A673 (cell line): Measurements from ENCODE around the gene EDNRA. TPM values are rescaled to one million over a fixed set of nuclear protein-coding genes. Genes with fewer than 3 reads are reported as not detected.
A peak's percentile ranks its signal among the peaks of the same experiment; 100 is the strongest.

Source experiments
- BruUV-seq: library from RNA; stranded (reverse); fragments of 400-500 nt; replicated peaks from 2 replicates; lab custom pipeline; 2021; lab: Mats Ljungman, UMichigan
- CTCF ChIA-PET: fragments of 300-600 bp; sonication (Branson Sonifier 250); formaldehyde crosslinking; loops from one replicate; lab custom pipeline; 2022; ENCODE audit warnings: antibody characterized with exemption; lab: Charles Lee
- POLR2A ChIA-PET: fragments of 300-600 bp; sonication (Branson Sonifier 250); formaldehyde crosslinking; loops from one replicate; lab custom pipeline; 2022; ENCODE audit warnings: antibody characterized with exemption; ENCODE audit not compliant: low non-redundant PET; lab: Charles Lee
- DNase-seq: peaks from one replicate; pipeline ENCODE4 v3.0.0-alpha.2; 2015; ENCODE audit warnings: low spot score
- H3K27ac ChIP-seq: fragments of 200-600 bp; sonication (generic); 2 replicates; pipeline ENCODE4 v1.5.1; 2016; ENCODE audit warnings: mixed run types, low read depth, mild to moderate bottlenecking, mixed read lengths, antibody characterized with exemption, low read length; ENCODE audit not compliant: poor library complexity, severe bottlenecking
- H3K27me3 ChIP-seq: fragments of 200-600 bp; sonication (generic); replicated peaks from 2 replicates; pipeline ENCODE4 v1.6.1; 2017; ENCODE audit warnings: mixed run types, low read depth, mild to moderate bottlenecking, mixed read lengths, antibody characterized with exemption, low read length; ENCODE audit not compliant: insufficient read depth, poor library complexity
- H3K36me3 ChIP-seq: fragments of 200-600 bp; sonication (generic); 2 replicates; pipeline ENCODE4 v1.6.1; 2016; ENCODE audit warnings: mixed run types, mild to moderate bottlenecking, mixed read lengths, antibody characterized with exemption, low read length; ENCODE audit not compliant: insufficient read depth, poor library complexity, severe bottlenecking
- H3K4me1 ChIP-seq: fragments of 200-600 bp; sonication (generic); 2 replicates; pipeline ENCODE4 v1.6.1; 2017; ENCODE audit warnings: mixed run types, mild to moderate bottlenecking, mixed read lengths, antibody characterized with exemption, low read length; ENCODE audit not compliant: insufficient read depth, poor library complexity, severe bottlenecking
- H3K4me3 ChIP-seq: fragments of 200-600 bp; sonication (generic); 2 replicates; pipeline ENCODE4 v1.5.1; 2016; ENCODE audit warnings: low read depth, mixed run types, mild to moderate bottlenecking, mixed read lengths, low read length; ENCODE audit not compliant: poor library complexity, severe bottlenecking
- H3K9me3 ChIP-seq: fragments of 200-600 bp; sonication (generic); 2 replicates; pipeline ENCODE4 v1.6.1; 2016; ENCODE audit warnings: mixed run types, low read depth, mild to moderate bottlenecking, mixed read lengths, antibody characterized with exemption, low read length; ENCODE audit not compliant: poor library complexity, severe bottlenecking
- EZH2 ChIP-seq: fragments of 200-600 bp; sonication (generic); IDR thresholded peaks from 2 replicates; pipeline ENCODE4 v1.6.1; 2017; ENCODE audit warnings: borderline replicate concordance, low read depth, mild to moderate bottlenecking, mixed read lengths, antibody characterized with exemption, low read length; ENCODE audit not compliant: poor library complexity, severe bottlenecking
- intact Hi-C: fragments of 100-400 bp; cut with micrococcal nuclease; formaldehyde crosslinking; loops from one replicate; pipeline ENCODE4 v1.10.0; 2022; ENCODE audit not compliant: unreplicated experiment
- total RNA-seq: library from RNA; stranded (reverse); gene quantifications from 2 replicates; pipeline ENCODE4 v1.2.3, GENCODE V29; 2021
- TF ChIP-seq, protein P1 (sequence below): fragments of 300-800, 200-600 bp; sonication (generic); conservative IDR thresholded peaks from 2 replicates; pipeline ENCODE4 v1.5.1; 2017; ENCODE audit warnings: low read depth, mild to moderate bottlenecking, antibody characterized with exemption, low read length, moderate library complexity, mixed read lengths

The EDNRA gene
- total RNA-seq, 1 experiment from 2014 or later: 23.9 TPM

DNA sequence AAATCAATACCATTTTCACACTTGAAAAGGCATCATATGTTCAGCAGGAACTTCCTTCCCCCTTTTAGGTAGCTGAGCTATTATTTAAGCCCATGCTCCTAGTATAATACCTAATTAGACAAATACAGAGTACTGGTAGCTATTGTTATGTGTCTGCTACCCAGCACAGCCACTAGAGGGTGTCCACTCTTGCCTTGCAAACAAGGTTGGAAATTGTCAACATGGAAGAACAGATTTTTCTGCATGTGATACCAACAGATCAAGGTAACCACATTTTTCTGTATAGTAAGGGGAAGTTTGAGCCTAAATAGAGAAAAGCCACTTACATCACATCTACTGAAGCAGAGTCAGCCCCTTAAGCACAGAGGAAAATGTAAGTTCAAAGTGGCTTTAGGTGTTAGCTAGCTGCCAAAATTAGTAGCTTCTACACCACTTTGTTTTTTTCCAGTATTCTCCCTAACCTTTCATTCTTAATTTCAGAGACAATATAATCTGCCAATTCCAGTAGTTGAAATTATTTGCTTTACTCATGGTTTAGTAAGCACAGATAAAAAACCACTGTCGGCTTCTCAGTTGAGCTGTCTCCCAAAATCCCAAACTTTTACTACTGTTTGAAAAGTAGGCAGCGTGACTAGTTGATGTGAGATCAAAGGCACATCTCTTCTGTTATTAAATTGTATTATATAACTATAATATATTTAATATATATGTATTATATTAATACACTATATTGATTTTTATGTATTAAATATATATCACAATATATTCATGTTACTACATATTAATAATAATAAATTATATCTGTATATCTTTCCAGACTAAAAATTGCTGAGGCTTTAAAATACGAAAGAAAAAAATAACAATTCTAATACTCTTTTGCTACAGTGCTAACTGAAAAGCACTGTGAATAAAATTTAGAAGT, 38.2 kb downstream of the EDNRA start:
- ChIA-PET CTCF (interaction anchor here (0.7 to 1.5 kb wide), 11 partner anchors 13 to 406 kb away, joined by 3 to 12 read pairs (median 4); partner anchors contain the start of gene EDNRA), POLR2A (interaction anchor here (0.6 kb wide), 1 partner anchor 10 kb away, joined by 3 read pairs; no protein-coding TSS in a partner anchor)
- DNase-seq: peak; percentile 81
- TF ChIP-seq, protein P1, sequence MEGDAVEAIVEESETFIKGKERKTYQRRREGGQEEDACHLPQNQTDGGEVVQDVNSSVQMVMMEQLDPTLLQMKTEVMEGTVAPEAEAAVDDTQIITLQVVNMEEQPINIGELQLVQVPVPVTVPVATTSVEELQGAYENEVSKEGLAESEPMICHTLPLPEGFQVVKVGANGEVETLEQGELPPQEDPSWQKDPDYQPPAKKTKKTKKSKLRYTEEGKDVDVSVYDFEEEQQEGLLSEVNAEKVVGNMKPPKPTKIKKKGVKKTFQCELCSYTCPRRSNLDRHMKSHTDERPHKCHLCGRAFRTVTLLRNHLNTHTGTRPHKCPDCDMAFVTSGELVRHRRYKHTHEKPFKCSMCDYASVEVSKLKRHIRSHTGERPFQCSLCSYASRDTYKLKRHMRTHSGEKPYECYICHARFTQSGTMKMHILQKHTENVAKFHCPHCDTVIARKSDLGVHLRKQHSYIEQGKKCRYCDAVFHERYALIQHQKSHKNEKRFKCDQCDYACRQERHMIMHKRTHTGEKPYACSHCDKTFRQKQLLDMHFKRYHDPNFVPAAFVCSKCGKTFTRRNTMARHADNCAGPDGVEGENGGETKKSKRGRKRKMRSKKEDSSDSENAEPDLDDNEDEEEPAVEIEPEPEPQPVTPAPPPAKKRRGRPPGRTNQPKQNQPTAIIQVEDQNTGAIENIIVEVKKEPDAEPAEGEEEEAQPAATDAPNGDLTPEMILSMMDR: peak; percentile 96
- no peak for TF ChIP-seq EZH2
- peaks cover 22% of the 10 kb centered on the region for H3K4me1 ChIP-seq
- H3K36me3 ChIP-seq: no peaks in the 10 kb centered on the region
- no peaks in the 10 kb centered on the region for H3K27me3 ChIP-seq
- no peak overlapping the region for H3K4me3 ChIP-seq
- H3K9me3 ChIP-seq: no peaks in the 10 kb centered on the region
- intact Hi-C loops: loop anchor here (10.0 kb wide), 1 partner anchor 346 kb away; no protein-coding TSS in a partner anchor
- BruUV-seq: no TSS peak
- no peak overlapping the region for H3K27ac ChIP-seq

GRCh38 chr4:147524601-147525000, 43.7 kb downstream of the EDNRA start:
- no peak for DNase-seq
- CTCF ChIA-PET: interaction anchor here (0.6 kb wide), 2 partner anchors 35 to 426 kb away, joined by 3 read pairs; no protein-coding TSS in a partner anchor
- no TSS peak for BruUV-seq
- Histone ChIP-seq H3K27me3 (no peaks in the 10 kb centered on the region), H3K9me3 (no peaks in the 10 kb centered on the region), H3K4me3 (no peak overlapping the region), H3K4me1 (peaks cover 31% of the 10 kb centered on the region), H3K36me3 (no peaks in the 10 kb centered on the region), H3K27ac (no peak overlapping the region)
- POLR2A ChIA-PET: no interaction called here
- intact Hi-C loops: no loop called here
- TF ChIP-seq EZH2: no peak
- TF ChIP-seq, protein P1: no peak

- Histone ChIP-seq H3K9me3 (no peaks in the 10 kb centered on the region), H3K27ac (no peak overlapping the region), H3K4me1 (peaks cover 31% of the 10 kb centered on the region), H3K4me3 (no peak overlapping the region), H3K36me3 (no peaks in the 10 kb centered on the region), H3K27me3 (no peaks in the 10 kb centered on the region)
- ChIA-PET CTCF (interaction anchor here (0.5 to 0.6 kb wide), 2 partner anchors 46 to 1637 kb away, joined by 5 to 11 read pairs; no protein-coding TSS in a partner anchor), POLR2A (no interaction called here)
- intact Hi-C loops: loop anchor here (5.0 kb wide), 1 partner anchor 363 kb away; no protein-coding TSS in a partner anchor
- no TSS peak for BruUV-seq
- no peak for TF ChIP-seq EZH2
- TF ChIP-seq, protein P1: no peak
- DNase-seq: no peak
Measured at GRCh38 chr4:147525494-147526271, 44.8 kb downstream of the EDNRA start.
